HG03565 (cell line): ENCODE results near the gene FIBCD1.

Source experiments
- ATAC-seq: cut with Tn5 transposase; IDR thresholded peaks from one replicate; pipeline ENCODE4 v1.9.1; 2021; ENCODE audit warnings: mild to moderate bottlenecking, moderate library complexity; ENCODE audit not compliant: unreplicated experiment

The FIBCD1 gene

GRCh38 chr9:130938652-130939404, at the start of gene FIBCD1:
Gene FIBCD1 (minus strand): TSS chr9:130939247. CDS start chr9:130938607, 640 bp downstream.
- no peak for ATAC-seq

- no peak for ATAC-seq
Observed at GRCh38 chr9:130988400-130988747, 49.3 kb upstream of the FIBCD1 start.

- ATAC-seq = no peak
Observed at GRCh38 chr9:130987738-130988399, 48.8 kb upstream of the FIBCD1 start.

GRCh38 chr9:130987054-130987453, 48.0 kb upstream of the FIBCD1 start:
- no peak for ATAC-seq

GRCh38 chr9:130986356-130986965, 47.4 kb upstream of the FIBCD1 start:
- ATAC-seq = no peak

GRCh38 chr9:130985606-130986162, 46.6 kb upstream of the FIBCD1 start:
- ATAC-seq = no peak

- ATAC-seq = no peak
Observed at GRCh38 chr9:130985029-130985428, 46.0 kb upstream of the FIBCD1 start.

GRCh38 chr9:130984521-130984920, 45.5 kb upstream of the FIBCD1 start:
- no peak for ATAC-seq

- ATAC-seq = no peak
Observed at GRCh38 chr9:130983970-130984369, 44.9 kb upstream of the FIBCD1 start.

GRCh38 chr9:130983359-130983670, 44.3 kb upstream of the FIBCD1 start:
- ATAC-seq = no peak

GRCh38 chr9:130982636-130983358, 43.8 kb upstream of the FIBCD1 start:
- ATAC-seq = no peak

GRCh38 chr9:130981756-130982137, 42.7 kb upstream of the FIBCD1 start:
- no peak for ATAC-seq

GRCh38 chr9:130981002-130981755, 42.1 kb upstream of the FIBCD1 start:
- ATAC-seq = no peak

- no peak for ATAC-seq
Observed at GRCh38 chr9:130980526-130980925, 41.5 kb upstream of the FIBCD1 start.

GRCh38 chr9:130979591-130980385, 40.7 kb upstream of the FIBCD1 start:
- ATAC-seq = no peak

GRCh38 chr9:130977811-130978221, 38.8 kb upstream of the FIBCD1 start:
- ATAC-seq = no peak

GRCh38 chr9:130975932-130976841, 37.1 kb upstream of the FIBCD1 start:
- ATAC-seq = no peak

- no peak for ATAC-seq
Observed at GRCh38 chr9:130975156-130975555, 36.1 kb upstream of the FIBCD1 start.

GRCh38 chr9:130974697-130975096, 35.6 kb upstream of the FIBCD1 start:
- ATAC-seq = no peak
